Measurements from ENCODE around the gene RAD51B.

RAD51B gene

GRCh38 chr14:68471029-68471963, 651.7 kb downstream of the RAD51B start:
- no peaks in the 10 kb centered on the region for H3K9me3 ChIP-seq (ENCODE audit: insufficient read depth, low read length)
- H3K27me3 ChIP-seq (ENCODE audit: insufficient read depth, insufficient read length): no peaks in the 10 kb centered on the region
- peak; percentile 89 for DNase-seq (ENCODE audit: low read depth, low spot score)
- peak overlapping the region; percentile 4 for H3K4me3 ChIP-seq (ENCODE audit: insufficient read length, low read depth)
- no peak for TF ChIP-seq SUZ12 (IDR thresholded peaks at IDR 0.05; ENCODE audit: extremely low read depth, insufficient read depth, insufficient read length)
- no peak for TF ChIP-seq YY1 (IDR thresholded peaks at IDR 0.05; ENCODE audit: insufficient read depth, insufficient read length)
- no peak for TF ChIP-seq ZNF274 (IDR thresholded peaks at IDR 0.05; ENCODE audit: low read depth, low read length)
- no peaks in the 10 kb centered on the region for H3K36me3 ChIP-seq (ENCODE audit: insufficient read depth, insufficient read length, low read length)
- H3K4me1 ChIP-seq (ENCODE audit: insufficient read depth, insufficient read length): peaks cover 17% of the 10 kb centered on the region
- H3K9ac ChIP-seq (ENCODE audit: insufficient read length, low read depth): peak overlapping the region; percentile 52

GRCh38 chr14:68471964-68472508, 652.5 kb downstream of the RAD51B start:
- no peaks in the 10 kb centered on the region for H3K9me3 ChIP-seq (ENCODE audit: insufficient read depth, low read length)
- no peak overlapping the region for H3K4me3 ChIP-seq (ENCODE audit: insufficient read length, low read depth)
- peak overlapping the region; percentile 52 for H3K9ac ChIP-seq (ENCODE audit: insufficient read length, low read depth)
- peaks cover 21% of the 10 kb centered on the region for H3K4me1 ChIP-seq (ENCODE audit: insufficient read depth, insufficient read length)
- no peak for DNase-seq (ENCODE audit: low read depth, low spot score)
- TF ChIP-seq ZNF274 (IDR thresholded peaks at IDR 0.05; ENCODE audit: low read depth, low read length): no peak
- H3K36me3 ChIP-seq (ENCODE audit: insufficient read depth, insufficient read length, low read length): no peaks in the 10 kb centered on the region
- no peaks in the 10 kb centered on the region for H3K27me3 ChIP-seq (ENCODE audit: insufficient read depth, insufficient read length)

- H3K9me3 ChIP-seq (ENCODE audit: insufficient read depth, low read length): no peaks in the 10 kb centered on the region
- H3K27me3 ChIP-seq (ENCODE audit: insufficient read depth, insufficient read length): no peaks in the 10 kb centered on the region
- peaks cover 21% of the 10 kb centered on the region for H3K4me1 ChIP-seq (ENCODE audit: insufficient read depth, insufficient read length)
- TF ChIP-seq YY1 (IDR thresholded peaks at IDR 0.05; ENCODE audit: insufficient read depth, insufficient read length): no peak
- no peak for TF ChIP-seq SUZ12 (IDR thresholded peaks at IDR 0.05; ENCODE audit: extremely low read depth, insufficient read depth, insufficient read length)
- TF ChIP-seq ZNF274 (IDR thresholded peaks at IDR 0.05; ENCODE audit: low read depth, low read length): no peak
- no peak for DNase-seq (ENCODE audit: low read depth, low spot score)
- no peak overlapping the region for H3K9ac ChIP-seq (ENCODE audit: insufficient read length, low read depth)
- no peaks in the 10 kb centered on the region for H3K36me3 ChIP-seq (ENCODE audit: insufficient read depth, insufficient read length, low read length)
- H3K4me3 ChIP-seq (ENCODE audit: insufficient read length, low read depth): no peak overlapping the region
Observed at GRCh38 chr14:68473069-68473468, 653.5 kb downstream of the RAD51B start.

- no peak for TF ChIP-seq ZNF274 (IDR thresholded peaks at IDR 0.05; ENCODE audit: low read depth, low read length)
- TF ChIP-seq YY1 (IDR thresholded peaks at IDR 0.05; ENCODE audit: insufficient read depth, insufficient read length): no peak
- no peak for TF ChIP-seq SUZ12 (IDR thresholded peaks at IDR 0.05; ENCODE audit: extremely low read depth, insufficient read depth, insufficient read length)
- Histone ChIP-seq H3K27me3 (ENCODE audit: insufficient read depth, insufficient read length) (no peaks in the 10 kb centered on the region), H3K9ac (ENCODE audit: insufficient read length, low read depth) (no peak overlapping the region), H3K36me3 (ENCODE audit: insufficient read depth, insufficient read length, low read length) (no peaks in the 10 kb centered on the region), H3K9me3 (ENCODE audit: insufficient read depth, low read length) (no peaks in the 10 kb centered on the region), H3K4me1 (ENCODE audit: insufficient read depth, insufficient read length) (peaks cover 21% of the 10 kb centered on the region), H3K4me3 (ENCODE audit: insufficient read length, low read depth) (no peak overlapping the region)
- DNase-seq (ENCODE audit: low read depth, low spot score): no peak
Observed at GRCh38 chr14:68473794-68474193, 654.2 kb downstream of the RAD51B start.

GRCh38 chr14:68474741-68475140, 655.2 kb downstream of the RAD51B start:
- H3K36me3 ChIP-seq (ENCODE audit: insufficient read depth, insufficient read length, low read length): no peaks in the 10 kb centered on the region
- TF ChIP-seq ZNF274 (IDR thresholded peaks at IDR 0.05; ENCODE audit: low read depth, low read length) (no peak), SUZ12 (IDR thresholded peaks at IDR 0.05; ENCODE audit: extremely low read depth, insufficient read depth, insufficient read length) (no peak), YY1 (IDR thresholded peaks at IDR 0.05; ENCODE audit: insufficient read depth, insufficient read length) (no peak)
- H3K9ac ChIP-seq (ENCODE audit: insufficient read length, low read depth): no peak overlapping the region
- H3K9me3 ChIP-seq (ENCODE audit: insufficient read depth, low read length): no peaks in the 10 kb centered on the region
- H3K4me3 ChIP-seq (ENCODE audit: insufficient read length, low read depth): no peak overlapping the region
- no peak for DNase-seq (ENCODE audit: low read depth, low spot score)
- H3K27me3 ChIP-seq (ENCODE audit: insufficient read depth, insufficient read length): no peaks in the 10 kb centered on the region
- H3K4me1 ChIP-seq (ENCODE audit: insufficient read depth, insufficient read length): peaks cover 21% of the 10 kb centered on the region

- no peak for DNase-seq (ENCODE audit: low read depth, low spot score)
- Histone ChIP-seq H3K4me1 (ENCODE audit: insufficient read depth, insufficient read length) (peaks cover 20% of the 10 kb centered on the region), H3K27me3 (ENCODE audit: insufficient read depth, insufficient read length) (no peaks in the 10 kb centered on the region), H3K9ac (ENCODE audit: insufficient read length, low read depth) (no peak overlapping the region), H3K9me3 (ENCODE audit: insufficient read depth, low read length) (no peaks in the 10 kb centered on the region), H3K4me3 (ENCODE audit: insufficient read length, low read depth) (no peak overlapping the region), H3K36me3 (ENCODE audit: insufficient read depth, insufficient read length, low read length) (no peaks in the 10 kb centered on the region)
- no peak for TF ChIP-seq SUZ12 (IDR thresholded peaks at IDR 0.05; ENCODE audit: extremely low read depth, insufficient read depth, insufficient read length)
- no peak for TF ChIP-seq YY1 (IDR thresholded peaks at IDR 0.05; ENCODE audit: insufficient read depth, insufficient read length)
- no peak for TF ChIP-seq ZNF274 (IDR thresholded peaks at IDR 0.05; ENCODE audit: low read depth, low read length)
Observed at GRCh38 chr14:68475802-68476201, 656.2 kb downstream of the RAD51B start.
